ENCODE data around the gene IL9.

IL9 gene

DNA sequence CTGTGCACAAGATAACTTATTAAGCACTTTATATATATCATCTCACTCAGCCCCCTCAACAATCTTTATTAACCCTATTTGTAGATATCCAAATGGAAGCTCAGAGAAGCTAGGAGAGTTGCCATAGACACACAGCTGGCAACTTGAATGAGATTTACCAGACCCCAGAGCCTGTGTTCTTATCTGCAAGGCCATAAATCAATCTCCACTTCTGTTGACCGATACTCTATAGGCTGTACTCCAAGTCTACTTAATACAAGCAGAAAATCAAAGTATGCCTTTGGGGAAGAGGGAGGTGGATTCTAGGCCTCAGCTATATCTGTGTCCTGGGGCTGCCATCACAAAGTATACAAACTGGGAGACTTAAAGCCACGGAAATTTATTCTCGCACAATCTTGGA, 6.0 kb upstream of the IL9 start:
- Histone ChIP-seq H4K5ac (ENCODE audit: low read length) (no peak overlapping the region), H4K8ac (ENCODE audit: low read depth, low read length) (no peak overlapping the region), H3K18ac (ENCODE audit: low read length) (no peak overlapping the region), H3K4me1 (ENCODE audit: control insufficient read depth, low read depth, low read length) (no peaks in the 10 kb centered on the region), H3K9ac (ENCODE audit: low read length) (no peak overlapping the region), H2BK120ac (ENCODE audit: low read depth, low read length) (no peak overlapping the region), H3K27me3 (ENCODE audit: insufficient read depth, low read length, poor library complexity) (no peaks in the 10 kb centered on the region), H3K36me3 (ENCODE audit: control insufficient read depth, insufficient read depth, low read length) (no peaks in the 10 kb centered on the region), H3K4me2 (ENCODE audit: low read length) (no peak overlapping the region), H3K56ac (ENCODE audit: low read length) (no peak overlapping the region), H3K79me2 (ENCODE audit: control insufficient read depth, insufficient read depth, low read length) (no peaks in the 10 kb centered on the region), H3K23ac (ENCODE audit: low read length) (no peak overlapping the region), H3K79me1 (ENCODE audit: low read length) (no peaks in the 10 kb centered on the region), H2BK15ac (replicated peaks; ENCODE audit: low read depth) (no peak overlapping the region), H3K4ac (ENCODE audit: low read depth, low read length) (no peak overlapping the region), H2AK5ac (ENCODE audit: low read length) (no peak overlapping the region), H3K4me3 (ENCODE audit: low read length) (no peak overlapping the region), H2BK5ac (ENCODE audit: low read length) (no peak overlapping the region), H3K27ac (ENCODE audit: low read depth, low read length) (no peak overlapping the region)
- no CpG with 5 or more reads among the region's 3 CpGs for WGBS (ENCODE audit: extremely low coverage, insufficient coverage, low lambda C conversion rate)
- no peak for DNase-seq

DNA sequence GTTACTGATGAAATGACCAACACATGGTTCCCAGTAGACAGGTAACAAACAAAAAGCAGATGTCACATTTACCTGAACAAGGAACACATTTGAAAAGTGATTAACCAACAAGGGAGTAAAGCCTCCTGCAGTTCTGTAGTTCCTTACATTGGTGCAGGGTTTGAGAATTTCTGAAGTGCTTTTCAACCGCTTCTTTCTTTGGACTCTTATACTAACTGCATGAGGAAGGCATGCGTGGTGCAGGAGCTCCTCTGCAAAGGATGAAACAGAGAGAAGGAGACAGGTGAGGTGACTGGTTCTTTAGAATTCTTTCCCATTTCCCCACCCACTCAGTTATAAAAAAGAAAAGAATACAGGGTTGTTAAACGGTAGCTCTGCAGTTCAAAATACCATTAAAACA, 4.6 kb upstream of the IL9 start:
- Histone ChIP-seq H2BK120ac (ENCODE audit: low read depth, low read length) (no peak overlapping the region), H3K36me3 (ENCODE audit: control insufficient read depth, insufficient read depth, low read length) (no peaks in the 10 kb centered on the region), H4K8ac (ENCODE audit: low read depth, low read length) (no peak overlapping the region), H3K18ac (ENCODE audit: low read length) (no peak overlapping the region), H3K23ac (ENCODE audit: low read length) (no peak overlapping the region), H3K56ac (ENCODE audit: low read length) (no peak overlapping the region), H2BK15ac (replicated peaks; ENCODE audit: low read depth) (no peak overlapping the region), H3K9ac (ENCODE audit: low read length) (no peak overlapping the region), H2BK5ac (ENCODE audit: low read length) (no peak overlapping the region), H3K27me3 (ENCODE audit: insufficient read depth, low read length, poor library complexity) (no peaks in the 10 kb centered on the region), H3K4me3 (ENCODE audit: low read length) (no peak overlapping the region), H3K79me1 (ENCODE audit: low read length) (no peaks in the 10 kb centered on the region), H3K4ac (ENCODE audit: low read depth, low read length) (no peak overlapping the region), H2AK5ac (ENCODE audit: low read length) (no peak overlapping the region), H4K5ac (ENCODE audit: low read length) (no peak overlapping the region), H3K4me2 (ENCODE audit: low read length) (no peak overlapping the region), H3K79me2 (ENCODE audit: control insufficient read depth, insufficient read depth, low read length) (no peaks in the 10 kb centered on the region), H3K4me1 (ENCODE audit: control insufficient read depth, low read depth, low read length) (no peaks in the 10 kb centered on the region), H3K27ac (ENCODE audit: low read depth, low read length) (no peak overlapping the region)
- WGBS (ENCODE audit: extremely low coverage, insufficient coverage, low lambda C conversion rate) = no CpG with 5 or more reads among the region's 3 CpGs
- DNase-seq = no peak

- Histone ChIP-seq H3K36me3 (ENCODE audit: control insufficient read depth, insufficient read depth, low read length) (no peaks in the 10 kb centered on the region), H2BK15ac (replicated peaks; ENCODE audit: low read depth) (no peak overlapping the region), H3K9ac (ENCODE audit: low read length) (no peak overlapping the region), H3K79me1 (ENCODE audit: low read length) (no peaks in the 10 kb centered on the region), H3K4me2 (ENCODE audit: low read length) (no peak overlapping the region), H4K8ac (ENCODE audit: low read depth, low read length) (no peak overlapping the region), H3K18ac (ENCODE audit: low read length) (no peak overlapping the region), H3K27me3 (ENCODE audit: insufficient read depth, low read length, poor library complexity) (no peaks in the 10 kb centered on the region), H3K56ac (ENCODE audit: low read length) (no peak overlapping the region), H4K5ac (ENCODE audit: low read length) (no peak overlapping the region), H2BK5ac (ENCODE audit: low read length) (no peak overlapping the region), H2AK5ac (ENCODE audit: low read length) (no peak overlapping the region), H3K23ac (ENCODE audit: low read length) (no peak overlapping the region), H3K79me2 (ENCODE audit: control insufficient read depth, insufficient read depth, low read length) (no peaks in the 10 kb centered on the region), H3K4ac (ENCODE audit: low read depth, low read length) (no peak overlapping the region), H3K4me1 (ENCODE audit: control insufficient read depth, low read depth, low read length) (peaks cover 5% of the 10 kb centered on the region), H3K27ac (ENCODE audit: low read depth, low read length) (no peak overlapping the region), H2BK120ac (ENCODE audit: low read depth, low read length) (no peak overlapping the region), H3K4me3 (ENCODE audit: low read length) (no peak overlapping the region)
- DNase-seq = no peak
- WGBS (ENCODE audit: extremely low coverage, insufficient coverage, low lambda C conversion rate) = no CpG with 5 or more reads among the region's 6 CpGs
Measured at GRCh38 chr5:135898651-135899050, 3.0 kb upstream of the IL9 start.

GRCh38 chr5:135894789-135895188, 852 bp downstream of the IL9 start:
- H3K4ac ChIP-seq (ENCODE audit: low read depth, low read length) = no peak overlapping the region
- no peak overlapping the region for H3K4me3 ChIP-seq (ENCODE audit: low read length)
- WGBS (ENCODE audit: extremely low coverage, insufficient coverage, low lambda C conversion rate) = no CpG with 5 or more reads among the region's 2 CpGs
- no peak overlapping the region for H3K18ac ChIP-seq (ENCODE audit: low read length)
- DNase-seq = no peak
- H3K36me3 ChIP-seq (ENCODE audit: control insufficient read depth, insufficient read depth, low read length) = no peaks in the 10 kb centered on the region
- no peak overlapping the region for H3K9ac ChIP-seq (ENCODE audit: low read length)
- H3K4me1 ChIP-seq (ENCODE audit: control insufficient read depth, low read depth, low read length) = peaks cover 5% of the 10 kb centered on the region
- H3K56ac ChIP-seq (ENCODE audit: low read length) = no peak overlapping the region
- H2BK15ac ChIP-seq (replicated peaks; ENCODE audit: low read depth) = no peak overlapping the region
- H2AK5ac ChIP-seq (ENCODE audit: low read length) = no peak overlapping the region
- H3K4me2 ChIP-seq (ENCODE audit: low read length) = no peak overlapping the region
- H4K8ac ChIP-seq (ENCODE audit: low read depth, low read length) = no peak overlapping the region
- H3K27ac ChIP-seq (ENCODE audit: low read depth, low read length) = no peak overlapping the region
- H4K5ac ChIP-seq (ENCODE audit: low read length) = no peak overlapping the region
- H2BK5ac ChIP-seq (ENCODE audit: low read length) = no peak overlapping the region
- H3K79me1 ChIP-seq (ENCODE audit: low read length) = no peaks in the 10 kb centered on the region
- H2BK120ac ChIP-seq (ENCODE audit: low read depth, low read length) = no peak overlapping the region
- H3K27me3 ChIP-seq (ENCODE audit: insufficient read depth, low read length, poor library complexity) = no peaks in the 10 kb centered on the region
- H3K79me2 ChIP-seq (ENCODE audit: control insufficient read depth, insufficient read depth, low read length) = no peaks in the 10 kb centered on the region
- no peak overlapping the region for H3K23ac ChIP-seq (ENCODE audit: low read length)

DNA sequence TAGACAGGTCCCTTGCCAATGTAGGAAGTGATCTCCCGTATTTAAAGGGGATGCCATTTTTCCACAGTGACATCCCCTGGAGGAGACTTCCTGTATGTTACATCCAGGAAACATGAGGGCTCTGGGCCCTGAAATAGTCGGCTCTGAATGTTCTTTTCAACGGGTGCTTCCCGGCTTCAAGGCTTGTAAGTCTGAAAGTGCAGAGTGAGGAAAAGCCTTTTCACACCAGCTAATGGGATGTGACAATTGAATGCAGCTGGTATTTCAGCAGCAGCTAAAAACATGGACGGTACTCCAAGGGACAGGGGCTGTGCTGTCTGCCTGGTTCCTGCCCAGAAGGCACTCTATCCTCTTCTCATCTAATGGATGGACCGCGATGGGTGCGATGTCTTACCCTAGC, 1.4 kb downstream of the IL9 start:
- H3K56ac ChIP-seq (ENCODE audit: low read length) = no peak overlapping the region
- H3K79me2 ChIP-seq (ENCODE audit: control insufficient read depth, insufficient read depth, low read length) = no peaks in the 10 kb centered on the region
- H4K5ac ChIP-seq (ENCODE audit: low read length) = no peak overlapping the region
- no peaks in the 10 kb centered on the region for H3K79me1 ChIP-seq (ENCODE audit: low read length)
- H2AK5ac ChIP-seq (ENCODE audit: low read length) = no peak overlapping the region
- no CpG with 5 or more reads among the region's 8 CpGs for WGBS (ENCODE audit: extremely low coverage, insufficient coverage, low lambda C conversion rate)
- H3K27me3 ChIP-seq (ENCODE audit: insufficient read depth, low read length, poor library complexity) = no peaks in the 10 kb centered on the region
- no peak overlapping the region for H3K9ac ChIP-seq (ENCODE audit: low read length)
- no peak overlapping the region for H3K4me3 ChIP-seq (ENCODE audit: low read length)
- H3K27ac ChIP-seq (ENCODE audit: low read depth, low read length) = no peak overlapping the region
- no peaks in the 10 kb centered on the region for H3K36me3 ChIP-seq (ENCODE audit: control insufficient read depth, insufficient read depth, low read length)
- no peak overlapping the region for H2BK15ac ChIP-seq (replicated peaks; ENCODE audit: low read depth)
- DNase-seq = peak; percentile 22
- no peak overlapping the region for H3K4me2 ChIP-seq (ENCODE audit: low read length)
- no peak overlapping the region for H3K23ac ChIP-seq (ENCODE audit: low read length)
- peaks cover 5% of the 10 kb centered on the region for H3K4me1 ChIP-seq (ENCODE audit: control insufficient read depth, low read depth, low read length)
- H2BK120ac ChIP-seq (ENCODE audit: low read depth, low read length) = no peak overlapping the region
- H4K8ac ChIP-seq (ENCODE audit: low read depth, low read length) = no peak overlapping the region
- H3K18ac ChIP-seq (ENCODE audit: low read length) = no peak overlapping the region
- H2BK5ac ChIP-seq (ENCODE audit: low read length) = no peak overlapping the region
- H3K4ac ChIP-seq (ENCODE audit: low read depth, low read length) = no peak overlapping the region

DNA sequence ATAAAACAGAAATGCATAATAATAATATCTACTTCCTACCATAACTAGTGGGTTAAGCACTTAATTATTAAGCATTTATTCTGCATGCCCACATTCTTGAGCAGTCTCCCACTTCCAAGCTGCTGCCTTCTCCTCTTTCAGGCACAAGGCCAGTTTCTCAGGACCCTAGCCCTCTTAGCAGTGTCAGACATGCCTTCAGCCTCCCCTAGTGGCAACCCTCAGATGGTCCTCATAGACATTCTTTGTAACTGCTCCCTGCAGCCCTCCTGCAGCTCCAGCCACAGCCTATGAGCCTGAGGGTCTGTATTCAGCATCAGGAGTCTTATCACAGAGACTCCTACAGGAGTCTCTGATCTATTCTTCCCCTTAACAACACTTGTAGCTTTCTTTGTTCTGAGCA, 3.9 kb downstream of the IL9 start:
- Histone ChIP-seq H2AK5ac (ENCODE audit: low read length) (no peak overlapping the region), H4K8ac (ENCODE audit: low read depth, low read length) (no peak overlapping the region), H3K9ac (ENCODE audit: low read length) (no peak overlapping the region), H2BK5ac (ENCODE audit: low read length) (no peak overlapping the region), H3K27me3 (ENCODE audit: insufficient read depth, low read length, poor library complexity) (no peaks in the 10 kb centered on the region), H3K36me3 (ENCODE audit: control insufficient read depth, insufficient read depth, low read length) (no peaks in the 10 kb centered on the region), H3K79me1 (ENCODE audit: low read length) (no peaks in the 10 kb centered on the region), H3K4ac (ENCODE audit: low read depth, low read length) (no peak overlapping the region), H2BK120ac (ENCODE audit: low read depth, low read length) (no peak overlapping the region), H4K5ac (ENCODE audit: low read length) (no peak overlapping the region), H3K23ac (ENCODE audit: low read length) (no peak overlapping the region), H3K18ac (ENCODE audit: low read length) (no peak overlapping the region), H3K4me2 (ENCODE audit: low read length) (no peak overlapping the region), H3K4me3 (ENCODE audit: low read length) (no peak overlapping the region), H3K56ac (ENCODE audit: low read length) (no peak overlapping the region), H3K4me1 (ENCODE audit: control insufficient read depth, low read depth, low read length) (peaks cover 5% of the 10 kb centered on the region), H3K27ac (ENCODE audit: low read depth, low read length) (no peak overlapping the region), H3K79me2 (ENCODE audit: control insufficient read depth, insufficient read depth, low read length) (no peaks in the 10 kb centered on the region), H2BK15ac (replicated peaks; ENCODE audit: low read depth) (no peak overlapping the region)
- peak; percentile 94 for DNase-seq
